GM21515 (cell line): Measurements from ENCODE around the gene CRACDL.

Source experiments
- ATAC-seq: cut with Tn5 transposase; IDR thresholded peaks from one replicate; pipeline ENCODE4 v1.9.1; 2021; ENCODE audit not compliant: unreplicated experiment

CRACDL gene

DNA sequence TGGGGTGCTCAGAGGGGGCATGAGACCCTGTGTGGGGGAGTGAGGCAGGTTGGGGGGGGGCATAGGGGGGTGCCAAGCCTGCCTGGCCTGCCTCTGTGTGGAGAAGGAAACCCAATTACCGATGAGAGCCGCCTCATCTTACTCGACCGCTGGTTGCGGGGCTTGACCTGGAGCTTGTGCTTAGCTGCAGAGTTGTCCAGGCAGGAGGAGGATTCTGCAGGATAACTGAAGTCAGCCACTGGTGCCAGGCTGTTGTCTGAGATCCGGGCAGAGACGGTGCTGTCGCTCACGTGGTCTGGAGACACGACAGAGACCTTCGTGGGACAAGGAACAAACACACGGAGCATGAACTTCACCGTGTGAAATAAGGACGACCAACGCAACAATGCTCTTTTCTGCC, 109.2 kb downstream of the CRACDL start:
- ATAC-seq = no peak

DNA sequence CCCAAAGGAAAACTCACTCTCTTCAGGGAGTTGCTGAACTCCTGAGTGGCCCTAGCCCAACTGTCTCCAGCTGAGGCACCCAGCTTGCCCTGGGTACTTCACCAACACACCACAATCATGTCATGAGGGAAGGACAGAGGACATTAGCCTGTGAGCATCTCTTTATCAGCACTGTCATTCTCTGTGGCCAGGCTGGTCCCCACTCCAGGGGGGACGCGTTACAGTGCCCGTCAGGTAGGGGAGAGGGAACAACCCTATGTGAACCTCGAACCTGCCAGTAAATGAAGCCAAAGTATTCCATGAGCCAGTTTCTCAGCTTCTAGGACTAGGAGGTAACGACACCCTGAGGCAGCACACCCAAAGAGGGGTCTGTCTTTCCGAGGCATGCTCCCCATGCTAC, 110.2 kb downstream of the CRACDL start:
- no peak for ATAC-seq

DNA sequence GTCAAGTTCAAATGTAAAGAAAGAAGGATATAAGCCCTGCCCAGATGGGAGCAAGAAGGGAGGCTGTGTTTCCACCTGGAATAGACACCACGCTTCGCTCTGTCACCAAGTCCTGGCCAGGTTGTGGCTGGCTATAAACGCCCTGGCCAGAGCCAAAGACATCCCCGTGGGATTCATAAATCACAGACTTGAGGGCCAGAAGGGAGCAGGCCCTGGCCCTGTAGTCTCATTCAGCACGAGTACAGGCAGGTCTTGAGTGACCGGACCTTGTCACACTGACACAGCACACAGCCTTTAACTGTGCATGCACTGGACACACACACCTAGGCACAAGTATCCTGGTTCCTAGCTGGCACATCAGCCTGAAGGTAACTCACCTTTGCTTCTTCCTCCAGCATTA, 110.6 kb downstream of the CRACDL start:
- ATAC-seq = no peak

DNA sequence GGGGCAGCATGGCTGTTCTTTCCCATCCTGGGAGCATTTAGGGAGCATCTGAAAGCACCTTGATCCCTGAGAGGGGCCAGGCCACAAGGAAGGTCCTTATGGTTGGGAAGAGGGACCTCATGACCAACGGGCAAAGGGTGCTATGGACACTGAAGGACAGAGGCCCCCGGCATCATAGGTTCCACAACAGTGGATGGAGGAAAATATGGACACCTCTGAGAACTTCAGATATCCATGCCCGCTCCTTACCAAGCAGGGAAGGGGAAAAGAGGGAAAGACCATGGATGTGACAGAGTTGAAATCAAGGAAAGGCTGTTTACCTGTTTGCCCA, 111.0 kb downstream of the CRACDL start:
- no peak for ATAC-seq

DNA sequence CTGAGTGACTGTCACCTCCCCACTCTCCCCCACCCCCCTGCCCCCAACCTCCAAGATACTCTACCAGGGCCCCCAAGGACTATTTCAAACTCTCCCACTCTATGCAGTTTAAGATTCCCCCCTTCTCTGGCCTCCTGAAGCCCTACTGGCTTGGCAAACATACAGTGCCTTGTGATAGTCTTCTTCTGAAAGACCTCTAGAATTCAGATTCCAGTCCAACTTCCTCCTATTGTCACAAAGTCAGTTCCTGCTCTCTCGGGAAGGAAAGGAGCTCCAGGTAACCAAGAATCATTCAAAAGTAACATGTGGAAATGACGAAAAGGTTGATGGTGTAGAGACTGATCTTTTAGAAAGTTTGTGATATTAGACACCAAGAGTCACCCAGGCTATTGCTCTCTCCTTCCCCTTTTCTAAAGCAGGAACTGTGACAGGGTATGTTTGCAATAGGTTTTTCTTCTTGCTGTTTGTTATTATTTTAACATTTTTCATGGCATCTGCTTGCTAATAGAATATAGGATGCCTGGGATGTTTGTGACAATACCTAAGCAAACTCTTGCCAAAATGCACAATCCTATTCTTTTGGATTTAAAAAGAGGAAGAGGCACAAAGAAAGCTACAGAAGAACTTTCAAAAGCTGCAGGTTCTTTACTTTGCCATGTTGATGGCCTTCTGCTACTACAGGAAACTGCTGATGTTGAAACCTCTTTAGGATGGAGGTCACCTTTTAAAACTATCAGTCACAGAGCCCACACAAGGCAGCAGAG, 111.6 kb downstream of the CRACDL start:
- no peak for ATAC-seq

DNA sequence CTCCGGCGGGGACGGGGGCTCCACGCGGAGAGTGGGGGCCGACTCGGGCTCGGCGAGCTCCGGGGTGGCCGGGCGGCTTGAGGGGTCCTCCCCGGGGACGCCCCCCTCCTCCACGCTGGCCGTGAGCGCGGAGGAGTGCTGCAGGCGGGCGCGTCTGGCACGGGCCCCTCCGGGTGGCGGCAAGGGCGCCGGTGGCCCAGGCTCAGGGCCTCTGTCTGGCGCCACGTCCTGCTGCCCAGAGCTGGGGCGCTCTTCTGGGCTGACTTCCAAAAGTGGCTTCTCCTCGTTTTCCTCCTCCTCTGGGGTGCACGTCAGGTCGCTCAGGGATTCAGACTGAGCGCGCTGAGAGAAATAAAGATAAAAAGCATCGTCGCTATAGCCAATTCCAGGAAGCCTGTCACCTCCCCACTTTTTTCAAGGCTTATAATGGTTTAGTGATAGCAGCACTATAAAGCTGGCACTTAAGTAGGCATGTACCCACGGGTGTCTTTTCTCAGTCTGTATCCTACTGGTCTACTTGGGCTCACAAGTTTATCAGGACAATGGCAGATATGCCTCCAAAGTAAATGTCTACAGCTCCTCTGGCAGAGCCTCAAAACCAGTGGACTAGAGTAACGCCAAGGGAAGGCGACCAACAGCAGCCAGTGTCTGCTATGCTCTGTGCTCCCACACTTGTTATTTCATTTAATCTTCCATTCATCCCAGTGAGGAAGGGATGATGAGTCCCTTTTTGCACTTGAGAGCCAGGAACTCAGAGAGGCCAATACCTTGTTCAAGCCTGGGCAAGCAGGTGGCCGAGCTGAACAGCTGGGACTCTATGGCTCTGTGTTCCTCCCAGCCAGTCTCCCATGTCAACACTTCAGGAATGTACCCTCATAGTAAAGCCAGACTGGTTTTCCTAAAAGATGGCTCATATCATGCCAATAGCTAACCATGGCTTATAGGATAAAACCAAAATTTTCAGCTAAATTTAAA, 112.5 kb downstream of the CRACDL start:
- ATAC-seq = no peak

DNA sequence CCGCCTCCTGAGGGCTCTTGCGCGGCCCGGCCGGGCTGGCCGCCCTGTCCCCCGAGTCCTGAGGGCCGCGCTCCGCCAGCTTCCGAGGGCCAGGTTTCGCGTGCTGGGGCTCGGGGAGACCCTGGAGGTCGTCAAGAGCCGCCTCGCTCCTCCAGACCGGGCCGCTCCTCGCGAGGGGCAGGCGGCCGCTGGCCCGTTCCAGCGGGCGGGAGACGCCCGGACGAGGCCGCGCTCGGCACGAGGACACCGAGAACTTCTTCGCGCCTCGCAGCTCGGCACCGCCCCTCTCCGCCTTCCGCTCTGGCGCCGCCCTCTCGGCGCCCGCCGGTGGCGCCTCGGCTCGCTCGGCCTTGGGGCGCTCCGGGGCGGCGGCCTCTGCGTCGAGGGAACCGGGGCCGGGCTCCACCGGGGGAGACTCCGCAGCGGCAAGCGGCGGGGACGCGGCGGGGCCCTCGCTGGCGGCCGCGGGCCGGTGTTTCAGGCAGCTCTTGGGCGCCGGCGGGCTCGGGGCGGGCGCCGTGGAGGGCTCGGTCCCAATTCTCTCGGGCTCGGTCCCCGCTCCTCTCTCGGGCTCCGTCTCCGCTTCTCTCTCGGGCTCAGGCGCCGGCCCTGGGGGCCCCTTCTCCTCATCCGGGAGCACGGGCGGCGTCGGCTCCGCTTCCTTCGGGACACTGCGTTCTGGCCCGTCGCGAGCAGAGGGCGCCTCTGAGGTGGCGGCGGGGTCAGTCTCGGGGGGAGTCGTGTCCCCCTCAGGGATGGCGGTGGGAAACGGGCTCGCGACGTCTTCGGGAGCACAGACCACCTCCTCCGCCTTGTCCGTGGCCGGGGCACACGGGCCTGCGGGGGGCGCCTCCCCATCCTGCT, 113.5 kb downstream of the CRACDL start:
- ATAC-seq = no peak

DNA sequence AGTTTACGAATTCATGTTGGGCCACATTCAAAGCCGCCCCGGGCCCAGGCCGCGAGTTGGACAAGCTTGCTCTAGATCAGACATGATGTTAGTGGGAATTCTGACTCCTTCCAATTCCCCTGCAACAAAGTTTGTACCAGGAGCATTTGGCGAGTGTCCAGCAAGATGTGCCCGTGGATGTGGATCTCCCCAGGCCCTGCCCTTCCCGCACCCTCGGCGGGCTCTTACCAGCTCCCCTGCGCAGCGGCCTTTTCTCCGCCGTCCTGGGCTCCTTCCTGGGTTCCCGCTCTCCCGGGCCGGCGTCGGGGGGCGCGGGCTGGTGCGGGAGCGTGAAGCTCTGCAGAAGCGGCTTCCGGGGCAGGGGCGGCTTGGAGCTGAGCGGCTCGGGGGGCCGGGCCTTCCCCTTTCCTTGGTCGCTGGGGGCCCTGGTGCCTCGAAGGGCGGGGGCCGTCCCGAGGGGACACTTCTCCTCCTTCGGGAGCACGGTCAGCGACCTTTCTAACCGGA, 114.3 kb downstream of the CRACDL start:
- no peak for ATAC-seq

DNA sequence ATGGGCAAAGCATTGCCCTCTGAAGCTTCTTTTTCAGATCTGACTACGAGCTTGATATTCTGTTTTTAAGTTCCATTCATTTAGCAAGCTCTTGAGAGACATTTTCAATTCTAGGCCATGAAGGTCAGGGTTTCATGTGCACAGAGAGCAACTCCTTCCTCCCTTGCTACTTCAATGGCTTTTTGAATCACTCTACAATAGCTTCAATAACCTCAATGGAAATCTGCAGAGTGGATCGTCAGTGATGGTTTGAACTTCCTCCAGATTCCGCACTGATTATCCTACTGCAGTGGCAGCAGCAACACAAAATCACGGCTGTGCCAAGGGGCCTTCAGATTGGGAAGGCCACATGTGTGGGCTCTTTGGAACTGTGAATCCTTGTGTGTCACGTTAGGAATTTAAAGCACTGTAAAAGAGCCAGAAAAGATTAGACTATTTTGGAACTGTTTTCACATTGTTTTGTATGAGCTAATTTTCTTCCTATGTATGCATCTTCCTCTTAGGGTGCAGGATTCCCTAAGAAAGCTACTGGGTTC, 116.7 kb downstream of the CRACDL start:
- no peak for ATAC-seq

DNA sequence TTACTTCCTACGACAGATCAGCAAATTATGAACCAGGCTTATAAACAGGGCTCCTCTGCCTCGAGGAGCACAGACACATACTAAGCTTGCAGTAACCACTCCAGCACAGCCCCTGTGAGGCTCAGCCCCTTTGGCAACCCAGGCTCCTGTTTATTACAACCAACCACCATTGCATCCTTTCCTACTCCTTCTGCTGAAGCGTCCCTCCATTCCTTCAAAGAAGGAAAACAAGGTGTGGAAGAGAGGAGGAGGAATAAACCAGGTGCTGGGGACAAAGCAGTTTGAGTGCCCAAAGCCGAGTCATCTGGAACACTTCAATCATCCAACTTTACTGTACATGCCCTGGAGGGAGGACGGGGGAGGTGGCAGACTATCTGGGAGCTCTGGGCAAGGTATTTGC, 117.9 kb downstream of the CRACDL start:
- no peak for ATAC-seq

DNA sequence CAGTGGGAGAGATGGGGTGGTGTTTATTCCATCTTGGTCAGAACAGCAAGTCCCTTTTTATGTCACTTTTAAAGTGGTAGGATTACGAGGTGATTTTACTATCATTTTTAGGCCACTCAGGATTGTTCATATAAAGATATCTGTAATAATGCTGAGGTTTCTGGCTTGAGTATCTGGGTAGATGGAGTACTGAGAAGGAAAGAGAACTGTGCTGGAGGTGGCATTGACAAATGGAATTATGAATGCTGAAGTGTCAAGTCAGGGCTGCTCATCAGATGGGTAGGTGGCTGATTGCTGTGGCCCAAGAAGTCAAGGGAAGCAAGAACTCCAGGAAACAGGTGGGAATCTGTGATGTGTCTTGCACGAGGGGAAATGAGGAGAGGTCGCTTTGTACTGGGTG, 119.7 kb downstream of the CRACDL start:
- ATAC-seq = no peak

DNA sequence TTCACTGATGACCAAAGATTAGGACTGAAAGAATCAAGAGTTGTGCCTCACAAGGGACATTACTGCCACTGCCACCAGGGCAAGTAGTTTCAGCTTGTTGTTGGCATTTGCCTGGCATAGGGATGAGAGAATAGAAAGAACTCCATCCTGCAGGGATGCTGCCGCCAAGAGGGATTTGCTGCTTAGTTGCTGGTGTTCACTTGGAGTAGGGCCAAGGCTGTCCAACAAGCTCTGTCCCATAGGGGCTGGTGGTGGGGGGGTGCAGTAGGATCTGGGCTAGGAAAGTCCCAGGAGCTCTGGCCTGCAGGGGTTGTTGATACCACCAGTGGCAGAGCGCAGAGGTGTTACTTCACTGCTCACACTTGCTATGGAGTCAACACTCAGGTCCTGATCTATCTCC, 120.2 kb downstream of the CRACDL start:
- no peak for ATAC-seq

DNA sequence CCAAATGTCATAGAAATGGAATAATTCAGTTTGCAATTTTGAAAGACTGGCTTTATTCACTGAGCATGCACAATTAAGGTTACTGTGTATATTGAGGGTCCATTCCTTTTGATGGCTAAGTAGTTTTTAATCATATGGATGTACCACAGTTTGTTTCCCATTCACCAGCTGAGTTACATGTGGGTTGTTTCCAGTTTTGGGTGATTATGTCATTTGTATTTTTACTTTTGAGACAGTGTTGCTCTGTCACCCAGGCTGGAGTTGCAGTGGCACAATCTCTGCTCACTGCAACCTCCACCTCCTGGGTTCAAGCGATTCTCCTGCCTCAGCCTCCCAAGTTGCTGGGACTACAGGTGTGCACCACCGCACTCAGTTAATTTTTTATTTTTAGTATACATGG, 124.3 kb downstream of the CRACDL start:
- ATAC-seq = no peak

DNA sequence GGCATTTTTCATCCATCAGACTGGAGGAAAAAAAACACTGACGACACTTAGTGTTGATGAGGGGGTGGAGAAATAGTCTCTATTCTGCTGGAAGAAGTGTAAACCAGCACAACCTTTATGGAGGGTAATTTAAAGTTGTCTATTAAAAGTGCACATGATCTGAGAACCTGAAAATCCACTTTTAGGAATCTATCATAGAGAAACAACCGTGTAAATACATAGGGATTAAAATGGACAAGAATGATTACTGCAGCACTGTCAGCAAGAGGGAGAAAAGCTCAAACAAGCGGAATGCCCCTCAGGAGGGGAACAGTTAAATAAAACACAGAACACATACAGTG, 125.5 kb downstream of the CRACDL start:
- no peak for ATAC-seq

DNA sequence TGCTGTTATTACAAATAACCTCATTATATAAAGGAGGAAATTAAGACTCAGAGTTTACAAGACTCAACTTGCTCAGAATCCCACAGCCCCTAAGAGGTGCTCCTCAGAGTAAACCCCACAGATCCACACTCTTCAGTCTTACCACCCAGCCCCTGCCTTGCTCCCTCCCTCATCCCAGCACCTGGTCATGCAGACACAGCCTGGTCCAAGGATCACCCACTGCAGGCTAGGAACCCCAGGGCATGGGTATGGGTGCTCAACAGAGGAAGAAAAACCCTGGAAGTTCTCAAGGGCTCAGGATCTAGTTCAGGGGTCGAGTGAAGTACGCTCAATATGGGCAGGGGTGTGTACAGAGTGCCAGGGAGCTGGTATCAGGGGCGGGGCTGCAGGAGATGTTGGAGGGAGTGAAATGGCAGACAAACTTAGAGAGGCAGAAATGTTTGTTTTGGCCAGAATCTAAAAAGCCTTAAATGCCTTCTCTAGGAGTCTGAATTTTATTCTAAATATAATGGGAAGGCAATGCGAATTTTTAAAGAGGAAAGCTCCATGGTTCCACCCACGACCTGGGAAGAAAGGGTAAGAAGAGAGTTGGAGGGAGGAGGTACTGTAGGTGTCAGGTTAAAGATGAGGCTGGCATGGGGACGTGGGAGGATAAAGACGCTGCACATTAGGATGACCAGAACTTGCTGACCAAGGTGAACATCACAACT, 126.0 kb downstream of the CRACDL start:
- no peak for ATAC-seq

DNA sequence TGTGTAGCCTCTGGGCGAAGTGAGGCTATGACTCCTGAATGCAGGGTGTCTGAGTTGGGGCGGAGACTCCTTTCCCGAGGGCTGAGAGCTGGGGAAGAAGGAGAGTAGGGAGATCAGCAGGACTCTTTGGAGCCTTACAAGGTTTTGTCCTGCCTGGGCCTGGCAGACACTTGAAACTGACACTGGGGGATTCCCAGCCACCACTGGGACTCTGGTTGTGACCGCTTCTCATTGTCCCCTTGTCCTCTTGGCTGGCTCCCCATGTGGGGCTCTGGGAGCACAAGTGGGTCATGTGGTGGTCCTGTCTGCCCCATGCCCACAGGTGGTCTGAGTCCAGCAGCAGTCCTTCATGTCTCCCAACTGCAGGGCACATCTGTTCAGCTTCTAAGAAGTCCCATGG, 126.9 kb downstream of the CRACDL start:
- ATAC-seq = no peak

DNA sequence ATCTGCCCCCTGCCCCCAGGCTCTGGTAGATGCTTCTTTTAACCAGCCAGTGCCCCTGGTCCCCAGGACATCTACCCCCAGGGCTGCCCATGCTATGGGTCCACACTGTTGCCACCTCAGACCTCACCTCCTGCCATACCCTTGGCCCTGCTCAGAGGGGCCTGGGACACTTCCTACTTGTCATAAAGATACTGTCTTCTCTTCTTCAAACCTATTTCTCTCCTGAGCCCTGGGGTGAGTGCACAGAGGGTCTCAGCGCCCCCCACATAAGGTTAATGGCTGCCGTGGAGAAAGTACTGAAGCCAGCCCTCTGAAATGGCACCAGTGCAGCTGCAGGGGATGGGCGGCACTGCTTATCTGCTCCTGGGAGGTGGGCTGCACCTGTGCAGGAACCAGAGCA, 127.5 kb downstream of the CRACDL start:
- no peak for ATAC-seq

DNA sequence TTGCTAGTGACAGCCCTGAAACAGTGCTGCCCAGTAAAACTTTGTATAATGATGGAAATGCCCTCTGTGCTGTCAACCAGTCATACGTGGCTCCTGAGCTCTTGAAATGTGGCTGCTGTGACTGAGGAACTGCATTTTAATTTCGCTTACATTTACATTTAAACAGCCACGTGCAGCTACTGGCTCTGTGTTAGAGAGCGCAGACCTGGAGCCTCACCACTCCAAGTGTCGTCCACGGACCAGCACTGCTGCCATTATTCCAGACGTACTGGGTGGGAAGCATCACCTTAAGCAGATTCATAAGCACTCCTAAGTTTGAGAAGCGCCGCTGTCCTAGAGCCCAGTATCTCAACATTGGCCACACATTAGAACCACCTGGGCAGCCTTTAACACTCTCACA, 128.1 kb downstream of the CRACDL start:
- no peak for ATAC-seq

DNA sequence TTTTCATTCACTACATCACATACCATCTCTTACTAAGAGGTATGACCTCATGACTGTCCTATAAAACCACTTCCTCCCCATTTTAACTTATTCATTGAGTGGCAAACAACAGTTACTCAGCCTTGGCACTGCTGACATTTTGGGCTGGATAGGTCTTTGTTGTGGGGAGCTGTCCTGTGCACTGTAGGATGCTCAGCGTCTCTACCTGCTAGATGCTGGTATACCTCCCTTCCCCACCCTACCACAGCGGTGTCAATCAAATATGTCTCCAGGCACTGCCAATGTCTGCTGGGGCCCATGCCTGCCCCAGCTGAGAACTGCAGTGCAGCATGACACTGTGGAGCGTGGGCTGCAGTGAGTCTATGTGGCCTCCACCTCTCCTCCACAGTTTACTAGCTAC, 128.8 kb downstream of the CRACDL start:
- ATAC-seq = no peak

DNA sequence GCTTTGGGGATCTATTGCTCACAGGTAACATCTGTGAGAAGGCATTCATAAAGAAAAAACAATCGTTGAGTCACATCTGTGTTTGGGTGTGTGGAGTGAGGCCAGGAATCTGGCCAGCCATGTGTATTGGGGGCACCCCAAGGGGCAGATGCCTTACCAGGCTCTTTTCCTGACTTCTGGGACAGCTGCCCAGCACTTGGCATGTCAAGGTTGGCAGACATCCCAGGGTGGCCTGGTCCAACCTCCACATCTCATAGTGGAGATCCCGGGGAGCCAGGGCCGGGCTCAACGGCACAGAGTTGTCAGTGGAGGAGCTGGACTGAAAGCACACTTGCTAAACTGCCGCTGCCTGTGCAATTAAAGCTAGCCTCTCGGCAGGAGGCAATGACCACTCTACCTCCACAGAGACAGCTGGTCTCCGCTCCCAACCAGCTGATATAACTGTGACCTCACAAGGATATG, 129.8 kb downstream of the CRACDL start:
- no peak for ATAC-seq
